Measurements from ENCODE around the gene ZNF280D. TPM values are rescaled to one million over a fixed set of nuclear protein-coding genes. Genes with fewer than 3 reads are reported as not detected.

ZNF280D gene
- total RNA-seq, 1 experiment from 2014 or later = 21.5 TPM

DNA sequence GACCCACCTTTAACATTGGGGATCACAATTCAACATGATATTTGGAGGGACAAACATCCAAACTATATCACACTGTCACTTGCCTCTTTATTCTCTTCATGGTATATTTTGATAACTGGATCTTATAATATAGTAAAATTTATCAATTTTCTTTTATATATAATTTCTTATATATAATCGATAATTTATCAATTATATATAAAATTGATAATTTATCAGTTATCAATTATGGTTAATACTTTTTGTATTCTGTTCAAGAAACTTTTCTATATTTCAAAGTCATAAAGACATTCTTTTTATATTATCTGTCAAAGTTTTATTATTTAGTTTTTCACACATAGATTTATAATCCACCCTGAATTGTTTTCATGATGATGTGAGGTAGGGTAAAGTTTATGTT, 132.9 kb downstream of the ZNF280D start:
- in situ Hi-C loops (cut with HindIII; ENCODE audit: low pct_unique_long_range_greater_than_20kb, low sequenced_read_pairs) = no loop called here

GRCh38 chr15:56598991-56599390, 134.3 kb downstream of the ZNF280D start:
- Histone ChIP-seq H3K27ac (ENCODE audit: low read length) (no peak overlapping the region), H3K4me3 (ENCODE audit: low read depth in 2 of 2, low read length in 2 of 2) (no peak overlapping the region), H3K4me1 (ENCODE audit: control insufficient read depth, insufficient read depth, low read length) (no peaks in the 10 kb centered on the region), H3K36me3 (ENCODE audit: control insufficient read depth, insufficient read depth, low read length) (no peaks in the 10 kb centered on the region), H3K27me3 (ENCODE audit: control insufficient read depth, insufficient read depth, low read length) (0 out of 2 replicates have a peak, but pooled peaks cover 2% of the 10 kb centered on the region), H3K9me3 (ENCODE audit: control insufficient read depth, insufficient read depth, low read depth, low read length) (0 out of 2 replicates have a peak, but pooled peaks cover 2% of the 10 kb centered on the region)
- in situ Hi-C loops (cut with HindIII; ENCODE audit: low pct_unique_long_range_greater_than_20kb, low sequenced_read_pairs) = no loop called here
- ATAC-seq = no peak
- CTCF ChIA-PET = no interaction called here
- BruUV-seq (replicated peaks) = no TSS peak
- no peak for TF ChIP-seq POLR2AphosphoS5 (IDR thresholded peaks at IDR 0.05; ENCODE audit: low read depth, low read length)
- no peak for TF ChIP-seq CTCF (IDR thresholded peaks at IDR 0.05)
- TF ChIP-seq SIN3A (IDR thresholded peaks at IDR 0.05; ENCODE audit: borderline replicate concordance, insufficient read depth, low read depth, low read length) = no peak
- TF ChIP-seq TCF7L2 (IDR thresholded peaks at IDR 0.05; ENCODE audit: low read depth, low read length) = no peak
- no peak for TF ChIP-seq REST (IDR thresholded peaks at IDR 0.05; ENCODE audit: insufficient read depth in 1 of 2, low read depth in 2 of 2, low read length in 1 of 2)
- no peak for DNase-seq (ENCODE audit: low read depth, low spot score)
- intact Hi-C loops (cut with micrococcal nuclease; ENCODE audit: unreplicated experiment) = no loop called here
- POLR2A ChIA-PET = no interaction called here

More for the DNA sequence above, 132.9 kb downstream of the ZNF280D start:
- Histone ChIP-seq H3K27me3 (ENCODE audit: control insufficient read depth, insufficient read depth, low read length) (no peaks in the 10 kb centered on the region), H3K36me3 (ENCODE audit: control insufficient read depth, insufficient read depth, low read length) (no peaks in the 10 kb centered on the region), H3K27ac (ENCODE audit: low read length) (no peak overlapping the region), H3K4me1 (ENCODE audit: control insufficient read depth, insufficient read depth, low read length) (no peaks in the 10 kb centered on the region), H3K4me3 (ENCODE audit: low read depth in 2 of 2, low read length in 2 of 2) (no peak overlapping the region), H3K9me3 (ENCODE audit: control insufficient read depth, insufficient read depth, low read depth, low read length) (0 out of 2 replicates have a peak, but pooled peaks cover 2% of the 10 kb centered on the region)
- ChIA-PET POLR2A (no interaction called here), CTCF (no interaction called here)
- intact Hi-C loops (cut with micrococcal nuclease; ENCODE audit: unreplicated experiment) = no loop called here
- DNase-seq (ENCODE audit: low read depth, low spot score) (no peak), ATAC-seq (no peak)
- no TSS peak for BruUV-seq (replicated peaks)
- TF ChIP-seq CTCF (IDR thresholded peaks at IDR 0.05) = no peak
- TF ChIP-seq POLR2AphosphoS5 (IDR thresholded peaks at IDR 0.05; ENCODE audit: low read depth, low read length) = no peak
- no peak for TF ChIP-seq TCF7L2 (IDR thresholded peaks at IDR 0.05; ENCODE audit: low read depth, low read length)
- no peak for TF ChIP-seq SIN3A (IDR thresholded peaks at IDR 0.05; ENCODE audit: borderline replicate concordance, insufficient read depth, low read depth, low read length)
- no peak for TF ChIP-seq REST (IDR thresholded peaks at IDR 0.05; ENCODE audit: insufficient read depth in 1 of 2, low read depth in 2 of 2, low read length in 1 of 2)

Data from Panc1 (cell line).